ENCODE results near the gene PCDHGA10. TPM values are rescaled to one million over a fixed set of nuclear protein-coding genes. Genes with fewer than 3 reads are reported as not detected.

The PCDHGA10 gene
- polyA plus RNA-seq, 4 donors: 3.1 to 4.7 (median 3.5) TPM

Other genes with a start within 250 kb of the PCDHGA10 start
- gene PCDHB7, start 240.3 kb upstream of the PCDHGA10 start, polyA plus RNA-seq (ENCODE audit: insufficient read length in 4 of 4): 1 to 10 TPM; 4.0 to 7.9 (median 5.6) TPM
- 1 to 10 TPM; 1.2 to 3.5 (median 2.7) TPM for gene PCDHB8, start 235.2 kb upstream of the PCDHGA10 start, polyA plus RNA-seq (ENCODE audit: insufficient read length in 4 of 4)
- 1 to 10 TPM; 4.9 to 8.4 (median 5.7) TPM for gene PCDHB16, start 230.6 kb upstream of the PCDHGA10 start, polyA plus RNA-seq (ENCODE audit: insufficient read length in 4 of 4)
- gene PCDHB9, start 225.8 kb upstream of the PCDHGA10 start, polyA plus RNA-seq (ENCODE audit: insufficient read length in 4 of 4): 1 to 10 TPM; 3.7 to 5.1 (median 4.5) TPM
- gene PCDHB10, start 220.6 kb upstream of the PCDHGA10 start, polyA plus RNA-seq (ENCODE audit: insufficient read length in 4 of 4): 10 to 100 TPM in 2 of 4 donors, 1 to 10 TPM in 2; 5.4 to 11.3 (median 8.3) TPM
- 1 to 10 TPM; 4.9 to 7.0 (median 6.5) TPM for gene PCDHB11, start 213.4 kb upstream of the PCDHGA10 start, polyA plus RNA-seq (ENCODE audit: insufficient read length in 4 of 4)
- 1 to 10 TPM; 4.9 to 8.6 (median 5.5) TPM for gene PCDHB12, start 204.3 kb upstream of the PCDHGA10 start, polyA plus RNA-seq (ENCODE audit: insufficient read length in 4 of 4)
- 1 to 10 TPM; 5.5 to 8.1 (median 5.9) TPM for gene PCDHB13, start 199.1 kb upstream of the PCDHGA10 start, polyA plus RNA-seq (ENCODE audit: insufficient read length in 4 of 4)
- gene PCDHB14, start 189.6 kb upstream of the PCDHGA10 start, polyA plus RNA-seq (ENCODE audit: insufficient read length in 4 of 4): 10 to 100 TPM in 3 of 4 donors, 1 to 10 TPM in 1; 9.9 to 13.5 (median 10.6) TPM
- 10 to 100 TPM; 14.7 to 17.6 (median 16.6) TPM for gene PCDHB15, start 167.6 kb upstream of the PCDHGA10 start, polyA plus RNA-seq (ENCODE audit: insufficient read length in 4 of 4)
- gene SLC25A2, start 108.9 kb upstream of the PCDHGA10 start, polyA plus RNA-seq (ENCODE audit: insufficient read length in 4 of 4): under 1 TPM in 1 of 4 donors, not detected in 3; 0.17 TPM
- gene TAF7, start 92.2 kb upstream of the PCDHGA10 start, polyA plus RNA-seq (ENCODE audit: insufficient read length in 4 of 4): 100 to 1,000 TPM; 142 to 184 (median 157) TPM
- 1 to 10 TPM in 1 of 4 donors, under 1 TPM in 3; 0.47 to 1.1 (median 0.84) TPM for gene PCDHGA1, start 82.5 kb upstream of the PCDHGA10 start, polyA plus RNA-seq (ENCODE audit: insufficient read length in 4 of 4)
- gene PCDHGA2, start 74.2 kb upstream of the PCDHGA10 start, polyA plus RNA-seq (ENCODE audit: insufficient read length in 4 of 4): 10 to 100 TPM in 1 of 4 donors, 1 to 10 TPM in 3; 5.0 to 12.8 (median 7.0) TPM
- gene PCDHGA3, start 69.2 kb upstream of the PCDHGA10 start, polyA plus RNA-seq (ENCODE audit: insufficient read length in 4 of 4): 1 to 10 TPM; 2.3 to 6.2 (median 3.8) TPM
- 1 to 10 TPM; 1.7 to 2.1 (median 1.9) TPM for gene PCDHGB1, start 62.9 kb upstream of the PCDHGA10 start, polyA plus RNA-seq (ENCODE audit: insufficient read length in 4 of 4)
- 1 to 10 TPM; 2.3 to 4.6 (median 2.4) TPM for gene PCDHGA4, start 58.0 kb upstream of the PCDHGA10 start, polyA plus RNA-seq (ENCODE audit: insufficient read length in 4 of 4)
- 1 to 10 TPM; 3.5 to 5.2 (median 3.8) TPM for gene PCDHGB2, start 53.0 kb upstream of the PCDHGA10 start, polyA plus RNA-seq (ENCODE audit: insufficient read length in 4 of 4)
- gene PCDHGA5, start 48.8 kb upstream of the PCDHGA10 start, polyA plus RNA-seq (ENCODE audit: insufficient read length in 4 of 4): 1 to 10 TPM; 2.2 to 6.1 (median 2.6) TPM
- gene PCDHGB3, start 42.7 kb upstream of the PCDHGA10 start, polyA plus RNA-seq (ENCODE audit: insufficient read length in 4 of 4): 1 to 10 TPM; 1.5 to 2.8 (median 2.3) TPM
- 10 to 100 TPM in 1 of 4 donors, 1 to 10 TPM in 3; 4.9 to 11.1 (median 7.1) TPM for gene PCDHGA6, start 39.1 kb upstream of the PCDHGA10 start, polyA plus RNA-seq (ENCODE audit: insufficient read length in 4 of 4)
- gene PCDHGA7, start 30.2 kb upstream of the PCDHGA10 start, polyA plus RNA-seq (ENCODE audit: insufficient read length in 4 of 4): 1 to 10 TPM; 1.8 to 2.5 (median 2.1) TPM
- 1 to 10 TPM; 5.0 to 7.4 (median 5.5) TPM for gene PCDHGB4, start 25.3 kb upstream of the PCDHGA10 start, polyA plus RNA-seq (ENCODE audit: insufficient read length in 4 of 4)
- gene PCDHGA8, start 20.4 kb upstream of the PCDHGA10 start, polyA plus RNA-seq (ENCODE audit: insufficient read length in 4 of 4): under 1 TPM; 0.40 to 0.56 (median 0.44) TPM
- gene PCDHGB5, start 15.0 kb upstream of the PCDHGA10 start, polyA plus RNA-seq (ENCODE audit: insufficient read length in 4 of 4): 10 to 100 TPM in 1 of 4 donors, 1 to 10 TPM in 3; 9.6 to 10.3 (median 9.8) TPM
- gene PCDHGA9, start 10.2 kb upstream of the PCDHGA10 start, polyA plus RNA-seq (ENCODE audit: insufficient read length in 4 of 4): 10 to 100 TPM in 1 of 4 donors, 1 to 10 TPM in 3; 4.9 to 10.1 (median 6.6) TPM
- 10 to 100 TPM in 1 of 4 donors, 1 to 10 TPM in 3; 6.2 to 12.1 (median 8.4) TPM for gene PCDHGB6, start 5.0 kb upstream of the PCDHGA10 start, polyA plus RNA-seq (ENCODE audit: insufficient read length in 4 of 4)
- gene PCDHGB7, start 4.7 kb downstream of the PCDHGA10 start, polyA plus RNA-seq (ENCODE audit: insufficient read length in 4 of 4): 10 to 100 TPM; 13.7 to 16.9 (median 16.3) TPM
- 1 to 10 TPM; 4.3 to 5.2 (median 4.6) TPM for gene PCDHGA11, start 8.1 kb downstream of the PCDHGA10 start, polyA plus RNA-seq (ENCODE audit: insufficient read length in 4 of 4)
- 1 to 10 TPM; 1.4 to 2.1 (median 1.7) TPM for gene PCDHGA12, start 17.5 kb downstream of the PCDHGA10 start, polyA plus RNA-seq (ENCODE audit: insufficient read length in 4 of 4)
- 100 to 1,000 TPM in 3 of 4 donors, 10 to 100 TPM in 1; 98.1 to 164 (median 115) TPM for gene PCDHGC3, start 63.0 kb downstream of the PCDHGA10 start, polyA plus RNA-seq (ENCODE audit: insufficient read length in 4 of 4)
- gene PCDHGC4, start 72.0 kb downstream of the PCDHGA10 start, polyA plus RNA-seq (ENCODE audit: insufficient read length in 4 of 4): 1 to 10 TPM; 2.7 to 3.1 (median 2.9) TPM
- 1 to 10 TPM in 1 of 4 donors, under 1 TPM in 3; 0.24 to 1.0 (median 0.38) TPM for gene PCDHGC5, start 76.1 kb downstream of the PCDHGA10 start, polyA plus RNA-seq (ENCODE audit: insufficient read length in 4 of 4)
- gene DIAPH1, start 206.0 kb downstream of the PCDHGA10 start, polyA plus RNA-seq (ENCODE audit: insufficient read length in 4 of 4): 10 to 100 TPM; 43.8 to 81.2 (median 61.9) TPM
- 100 to 1,000 TPM in 2 of 4 donors, 10 to 100 TPM in 2; 89.9 to 112 (median 97.5) TPM for gene HDAC3, start 223.9 kb downstream of the PCDHGA10 start, polyA plus RNA-seq (ENCODE audit: insufficient read length in 4 of 4)
- 1 to 10 TPM in 1 of 4 donors, under 1 TPM in 3; 0.57 to 1.3 (median 0.75) TPM for gene RELL2, start 224.0 kb downstream of the PCDHGA10 start, polyA plus RNA-seq (ENCODE audit: insufficient read length in 4 of 4)
- gene FCHSD1, start 238.4 kb downstream of the PCDHGA10 start, polyA plus RNA-seq (ENCODE audit: insufficient read length in 4 of 4): 10 to 100 TPM; 12.9 to 18.3 (median 14.9) TPM